Spleen (tissue), 7 donors: ENCODE measurements around the gene LYRM1.

Experiments
- POLR2AphosphoS5 ChIP-seq, 3 donors: sonication (generic); formaldehyde crosslinking; IDR thresholded peaks; one replicate each; pipeline ENCODE4 v1.5.1; 2017; ENCODE audit warnings: antibody characterized with exemption in 3 of 3
- TF ChIP-seq, protein P1 (sequence below), 11 experiments: fragments of 200-600 bp in 7 of 11; fragments of 450-650 bp in 4 of 11; sonication (generic) in 4 of 11; IDR thresholded peaks in 8 of 11; conservative IDR thresholded peaks in 3 of 11; 1 replicate in 7 of 11; 2 replicates in 4 of 11; pipeline versions ENCODE4 v1.4.0 to v1.8.0; 2016 to 2021; ENCODE audit warnings: antibody characterized with exemption in 11 of 11, inconsistent platforms in 4 of 11, mild to moderate bottlenecking in 1 of 11
- donor health status: DM: no; HTN: no; CAD: no; lungs with moderate emphysema.
- donor health status: DM: no; HTN: no; CAD: no.
- donor health status: DM: no; HTN: no; CAD: no.

DNA sequence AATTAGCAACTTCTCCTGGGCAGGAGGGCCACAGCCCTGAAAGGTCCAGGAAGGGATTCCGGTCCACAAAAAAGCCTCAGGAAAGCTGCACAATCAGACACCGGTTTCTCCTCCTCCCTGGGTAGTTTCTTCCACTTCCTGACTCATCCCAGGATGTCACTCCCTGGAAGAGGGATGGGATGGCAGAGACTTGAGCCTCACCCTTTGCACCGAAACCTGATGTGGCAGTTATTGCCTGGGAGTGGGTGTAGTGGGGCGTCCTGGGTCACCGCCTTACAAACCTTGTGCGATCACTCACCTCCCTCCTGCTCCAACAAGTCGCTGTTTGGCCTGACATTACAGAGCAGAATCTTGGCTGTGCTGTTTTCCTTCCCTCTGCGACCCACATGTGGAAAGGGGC, 70.8 kb downstream of the LYRM1 start:
- TF ChIP-seq, protein P1, sequence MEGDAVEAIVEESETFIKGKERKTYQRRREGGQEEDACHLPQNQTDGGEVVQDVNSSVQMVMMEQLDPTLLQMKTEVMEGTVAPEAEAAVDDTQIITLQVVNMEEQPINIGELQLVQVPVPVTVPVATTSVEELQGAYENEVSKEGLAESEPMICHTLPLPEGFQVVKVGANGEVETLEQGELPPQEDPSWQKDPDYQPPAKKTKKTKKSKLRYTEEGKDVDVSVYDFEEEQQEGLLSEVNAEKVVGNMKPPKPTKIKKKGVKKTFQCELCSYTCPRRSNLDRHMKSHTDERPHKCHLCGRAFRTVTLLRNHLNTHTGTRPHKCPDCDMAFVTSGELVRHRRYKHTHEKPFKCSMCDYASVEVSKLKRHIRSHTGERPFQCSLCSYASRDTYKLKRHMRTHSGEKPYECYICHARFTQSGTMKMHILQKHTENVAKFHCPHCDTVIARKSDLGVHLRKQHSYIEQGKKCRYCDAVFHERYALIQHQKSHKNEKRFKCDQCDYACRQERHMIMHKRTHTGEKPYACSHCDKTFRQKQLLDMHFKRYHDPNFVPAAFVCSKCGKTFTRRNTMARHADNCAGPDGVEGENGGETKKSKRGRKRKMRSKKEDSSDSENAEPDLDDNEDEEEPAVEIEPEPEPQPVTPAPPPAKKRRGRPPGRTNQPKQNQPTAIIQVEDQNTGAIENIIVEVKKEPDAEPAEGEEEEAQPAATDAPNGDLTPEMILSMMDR (IDR thresholded peaks at IDR 0.05 in 8 of 11, conservative IDR thresholded peaks at IDR 0.05 in 3 of 11) = no peak
- no peak for TF ChIP-seq POLR2AphosphoS5 (IDR thresholded peaks at IDR 0.05)
